ENCODE results near the gene PIEZO1. TPM values are rescaled to one million over a fixed set of nuclear protein-coding genes. Genes with fewer than 3 reads are reported as not detected.
A peak's percentile ranks its signal among the peaks of the same experiment; 100 is the strongest.

Gene PIEZO1
- total RNA-seq, 1 donor = 197 TPM

- DNase-seq (ENCODE audit: low read depth) = no peak
- TF ChIP-seq, protein P1, sequence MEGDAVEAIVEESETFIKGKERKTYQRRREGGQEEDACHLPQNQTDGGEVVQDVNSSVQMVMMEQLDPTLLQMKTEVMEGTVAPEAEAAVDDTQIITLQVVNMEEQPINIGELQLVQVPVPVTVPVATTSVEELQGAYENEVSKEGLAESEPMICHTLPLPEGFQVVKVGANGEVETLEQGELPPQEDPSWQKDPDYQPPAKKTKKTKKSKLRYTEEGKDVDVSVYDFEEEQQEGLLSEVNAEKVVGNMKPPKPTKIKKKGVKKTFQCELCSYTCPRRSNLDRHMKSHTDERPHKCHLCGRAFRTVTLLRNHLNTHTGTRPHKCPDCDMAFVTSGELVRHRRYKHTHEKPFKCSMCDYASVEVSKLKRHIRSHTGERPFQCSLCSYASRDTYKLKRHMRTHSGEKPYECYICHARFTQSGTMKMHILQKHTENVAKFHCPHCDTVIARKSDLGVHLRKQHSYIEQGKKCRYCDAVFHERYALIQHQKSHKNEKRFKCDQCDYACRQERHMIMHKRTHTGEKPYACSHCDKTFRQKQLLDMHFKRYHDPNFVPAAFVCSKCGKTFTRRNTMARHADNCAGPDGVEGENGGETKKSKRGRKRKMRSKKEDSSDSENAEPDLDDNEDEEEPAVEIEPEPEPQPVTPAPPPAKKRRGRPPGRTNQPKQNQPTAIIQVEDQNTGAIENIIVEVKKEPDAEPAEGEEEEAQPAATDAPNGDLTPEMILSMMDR (IDR thresholded peaks at IDR 0.05; ENCODE audit: insufficient read depth, low read depth, low read length) = no peak
- H3K4me3 ChIP-seq (ENCODE audit: low read depth, low read length) = no peak overlapping the region
Observed at GRCh38 chr16:88760424-88761142, 24.4 kb downstream of the PIEZO1 start.

DNA sequence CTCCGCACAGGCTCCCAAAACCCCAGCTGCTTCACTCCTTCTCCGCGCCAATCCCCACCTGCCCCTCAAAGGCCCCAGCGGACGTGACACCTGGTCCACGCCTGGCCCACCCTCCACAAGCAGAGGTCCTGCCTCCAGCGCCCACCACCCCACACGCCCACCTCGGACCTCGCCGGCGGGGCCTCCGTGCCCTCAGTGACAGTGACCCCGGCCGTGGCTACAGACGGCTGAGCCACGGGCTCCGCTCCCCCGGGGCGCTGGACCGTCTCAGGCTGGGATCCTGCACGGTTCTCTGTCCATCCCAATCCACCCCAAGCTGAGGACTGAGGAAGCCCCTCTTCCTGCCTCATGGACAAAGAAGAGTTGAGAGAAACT is 25.1 kb downstream of the PIEZO1 start:
- no peak for DNase-seq (ENCODE audit: low read depth)
- TF ChIP-seq, protein P1 (IDR thresholded peaks at IDR 0.05; ENCODE audit: insufficient read depth, low read depth, low read length) = no peak
- H3K4me3 ChIP-seq (ENCODE audit: low read depth, low read length) = no peak overlapping the region

DNA sequence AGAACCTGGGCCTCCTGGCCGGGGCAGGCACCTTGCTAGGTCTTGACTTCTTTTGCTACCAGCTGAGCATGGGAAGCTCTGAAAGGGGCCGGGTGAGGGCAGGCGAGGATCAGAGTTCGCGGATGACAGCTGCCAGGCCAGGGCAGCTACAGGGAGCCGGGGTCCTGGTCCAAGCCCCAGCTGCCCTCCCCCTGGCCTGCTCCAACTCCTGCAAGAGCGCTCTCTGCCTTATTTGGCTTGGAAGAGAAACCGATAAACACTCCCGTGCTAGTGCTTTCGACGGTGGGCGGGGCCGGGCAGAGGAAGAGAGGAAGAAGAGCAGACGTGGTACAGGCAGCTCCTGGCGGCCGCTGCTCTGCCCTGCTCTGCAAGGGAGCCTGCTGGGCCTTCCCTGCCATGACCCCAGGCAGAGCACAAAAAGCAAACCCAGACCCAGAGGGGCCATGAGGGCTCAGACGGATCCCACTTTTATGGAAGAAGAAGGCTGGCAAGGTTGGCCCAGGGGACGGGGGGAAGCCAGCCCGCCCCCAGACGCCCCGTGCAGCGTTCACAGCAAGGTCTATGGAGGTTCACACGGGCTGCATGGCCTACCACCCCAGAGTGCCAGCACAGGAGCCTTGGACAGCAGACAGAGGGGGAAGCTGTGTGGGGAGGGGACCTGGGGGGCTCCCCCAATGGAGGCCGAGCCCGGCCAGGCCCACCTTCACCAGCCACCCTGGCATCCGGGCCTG is 25.6 kb downstream of the PIEZO1 start:
- TF ChIP-seq, protein P1 (IDR thresholded peaks at IDR 0.05; ENCODE audit: insufficient read depth, low read depth, low read length) = peak; percentile 27
- H3K4me3 ChIP-seq (ENCODE audit: low read depth, low read length) = no peak overlapping the region
- DNase-seq (ENCODE audit: low read depth) = peak; percentile 86

DNA sequence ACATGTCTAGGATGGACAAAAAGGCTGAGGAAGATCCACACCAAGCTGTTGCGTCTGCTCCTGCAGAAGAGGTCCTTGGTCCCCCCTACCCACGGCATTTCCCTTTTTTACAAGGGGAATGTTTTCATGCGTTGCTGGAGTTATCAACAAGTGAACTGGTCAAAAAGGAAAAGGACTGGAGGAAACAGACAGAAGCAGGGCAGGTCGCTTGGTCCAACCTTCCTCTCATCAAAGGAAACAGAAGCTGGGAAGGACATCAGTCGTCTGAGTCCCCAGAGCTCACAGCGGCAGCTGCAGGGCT is 26.1 kb downstream of the PIEZO1 start:
- DNase-seq (ENCODE audit: low read depth) = no peak
- TF ChIP-seq, protein P1 (IDR thresholded peaks at IDR 0.05; ENCODE audit: insufficient read depth, low read depth, low read length) = no peak
- no peak overlapping the region for H3K4me3 ChIP-seq (ENCODE audit: low read depth, low read length)

DNA sequence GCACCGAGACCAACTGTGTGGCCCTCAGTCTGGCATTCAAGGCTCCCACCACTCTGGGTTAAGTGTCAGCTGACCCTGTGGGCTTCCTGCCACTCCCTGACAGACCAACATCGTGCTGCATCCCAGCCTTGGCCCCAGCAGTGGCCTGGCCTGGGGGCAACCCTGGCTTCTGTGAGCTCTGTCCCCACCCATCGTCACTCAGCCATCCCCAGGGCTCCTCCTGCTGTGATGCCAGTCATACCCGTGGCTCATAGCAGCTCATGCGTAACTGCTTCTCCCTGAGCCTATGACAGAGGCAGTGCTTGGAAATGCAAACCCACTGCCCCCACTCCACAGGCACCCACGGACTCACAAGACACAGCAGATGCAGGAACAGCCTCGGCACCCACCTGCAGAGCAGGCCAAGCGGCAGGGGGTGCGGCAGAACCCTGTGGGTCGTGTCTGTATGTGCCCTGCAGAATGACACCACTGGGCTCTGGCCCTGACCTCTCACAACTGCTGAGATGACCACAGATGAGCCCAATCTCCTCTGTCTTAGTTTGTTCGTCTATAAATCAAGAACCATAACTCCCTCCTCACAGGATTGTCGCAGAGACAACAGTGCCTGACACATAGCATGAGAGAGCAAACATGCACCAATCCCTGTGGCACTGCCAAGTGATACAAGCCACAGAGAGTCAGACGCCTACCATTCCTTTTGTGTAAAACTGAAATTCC is 26.6 kb downstream of the PIEZO1 start:
- H3K4me3 ChIP-seq (ENCODE audit: low read depth, low read length) = no peak overlapping the region
- DNase-seq (ENCODE audit: low read depth) = no peak
- TF ChIP-seq, protein P1 (IDR thresholded peaks at IDR 0.05; ENCODE audit: insufficient read depth, low read depth, low read length) = no peak

GRCh38 chr16:88755745-88756443 is 29.1 kb downstream of the PIEZO1 start:
- no peak overlapping the region for H3K4me3 ChIP-seq (ENCODE audit: low read depth, low read length)
- TF ChIP-seq, protein P1 (IDR thresholded peaks at IDR 0.05; ENCODE audit: insufficient read depth, low read depth, low read length) = no peak
- no peak for DNase-seq (ENCODE audit: low read depth)

All from fibroblast of villous mesenchyme (primary cell).